ENCODE measurements around the gene MFSD12. TPM values are rescaled to one million over a fixed set of nuclear protein-coding genes. Genes with fewer than 3 reads are reported as not detected.

The MFSD12 gene
- total RNA-seq, 1 experiment from 2014 or later: 48.2 TPM

DNA sequence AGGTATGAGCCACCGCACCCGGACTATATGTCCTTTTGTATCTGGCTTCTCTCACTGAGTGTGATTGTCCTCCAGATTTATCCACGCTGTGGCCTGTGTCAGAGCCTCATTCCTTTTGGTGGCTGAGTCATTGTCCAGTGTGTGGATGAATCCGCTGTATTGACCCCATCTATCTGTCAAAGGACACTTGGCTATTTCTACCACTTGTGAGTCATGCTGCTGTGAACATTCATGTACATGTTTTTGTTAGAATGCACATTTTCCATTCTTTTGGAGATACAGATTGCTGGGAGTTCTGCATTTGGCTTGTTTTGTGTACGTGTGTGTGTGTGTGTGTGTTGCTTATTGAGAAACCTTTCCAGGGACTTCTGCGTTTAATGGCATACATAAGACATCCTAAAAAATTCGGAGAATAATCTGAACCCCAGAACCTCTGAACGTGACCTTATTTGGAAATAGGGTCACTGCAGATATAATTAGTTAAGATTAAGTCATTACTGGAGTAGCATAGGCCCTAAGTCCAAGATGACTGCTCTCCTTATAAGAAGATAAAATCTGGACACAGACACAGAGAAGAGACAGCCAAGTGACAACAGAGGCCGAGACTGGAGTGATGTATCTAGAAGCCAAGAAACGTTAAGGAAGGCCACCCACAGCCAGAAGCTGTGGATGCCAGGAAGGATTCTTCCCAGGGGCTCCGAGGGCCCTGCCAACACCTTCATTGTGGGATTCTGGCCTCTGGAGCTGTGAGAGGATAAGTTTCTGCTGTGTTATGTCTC lies 23.0 kb upstream of the MFSD12 start:
- BruUV-seq (replicated peaks): no TSS peak
- no peak overlapping the region for H3K27ac ChIP-seq (ENCODE audit: low read depth, low read length, poor library complexity, severe bottlenecking)
- H3K36me3 ChIP-seq (ENCODE audit: insufficient read depth, low read length, poor library complexity, severe bottlenecking): peaks cover 4% of the 10 kb centered on the region
- DNase-seq (ENCODE audit: low spot score): no peak
- CTCF ChIA-PET: no interaction called here
- no peaks in the 10 kb centered on the region for H3K27me3 ChIP-seq (replicated peaks; ENCODE audit: insufficient read depth, low read depth, low read length, poor library complexity)
- H3K4me3 ChIP-seq (ENCODE audit: low read depth, low read length, poor library complexity, severe bottlenecking): no peak overlapping the region
- H3K9me3 ChIP-seq (ENCODE audit: low read depth, low read length, poor library complexity, severe bottlenecking): no peaks in the 10 kb centered on the region
- peaks cover 15% of the 10 kb centered on the region for H3K4me1 ChIP-seq (ENCODE audit: insufficient read depth, low read length, poor library complexity, severe bottlenecking)
- intact Hi-C loops (cut with micrococcal nuclease; ENCODE audit: unreplicated experiment): no loop called here
- POLR2A ChIA-PET (ENCODE audit: low non-redundant PET): no interaction called here
- no peak for TF ChIP-seq CTCF (conservative IDR thresholded peaks at IDR 0.05; ENCODE audit: low read depth, low read length)
- TF ChIP-seq EZH2 (IDR thresholded peaks at IDR 0.05; ENCODE audit: borderline replicate concordance, low read depth, low read length, poor library complexity, severe bottlenecking): no peak

DNA sequence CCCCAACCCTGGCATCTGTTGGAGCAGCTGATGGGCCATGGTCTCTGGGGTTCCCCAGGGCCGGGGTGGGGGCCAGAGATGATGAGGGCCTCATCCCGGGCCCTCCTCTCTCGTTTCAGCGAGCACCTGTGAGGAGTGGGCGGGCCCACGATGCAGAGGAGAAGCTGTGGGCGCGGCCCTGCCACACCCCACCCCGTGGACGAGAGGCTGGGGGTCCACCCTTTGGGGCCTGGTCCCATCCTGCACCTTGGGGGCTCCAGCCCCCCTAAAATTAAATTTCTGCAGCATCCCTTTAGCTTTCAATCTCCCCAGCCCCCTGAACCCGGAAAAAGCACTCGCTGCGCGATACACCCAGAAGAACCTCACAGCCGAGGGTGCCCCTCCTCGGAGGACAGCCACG lies 21.0 kb upstream of the MFSD12 start:
- H3K4me1 ChIP-seq (ENCODE audit: insufficient read depth, low read length, poor library complexity, severe bottlenecking): peaks cover 16% of the 10 kb centered on the region
- no peaks in the 10 kb centered on the region for H3K9me3 ChIP-seq (ENCODE audit: low read depth, low read length, poor library complexity, severe bottlenecking)
- CTCF ChIA-PET: interaction anchor here (0.6 kb wide), 1 partner anchor 154 kb away, joined by 3 read pairs; no protein-coding TSS in a partner anchor
- POLR2A ChIA-PET (ENCODE audit: low non-redundant PET): no interaction called here
- H3K27ac ChIP-seq (ENCODE audit: low read depth, low read length, poor library complexity, severe bottlenecking): no peak overlapping the region
- TSS peak; percentile 54 for BruUV-seq (replicated peaks)
- peaks cover 15% of the 10 kb centered on the region for H3K36me3 ChIP-seq (ENCODE audit: insufficient read depth, low read length, poor library complexity, severe bottlenecking)
- TF ChIP-seq CTCF (conservative IDR thresholded peaks at IDR 0.05; ENCODE audit: low read depth, low read length) (no peak), EZH2 (IDR thresholded peaks at IDR 0.05; ENCODE audit: borderline replicate concordance, low read depth, low read length, poor library complexity, severe bottlenecking) (no peak)
- H3K27me3 ChIP-seq (replicated peaks; ENCODE audit: insufficient read depth, low read depth, low read length, poor library complexity): no peaks in the 10 kb centered on the region
- DNase-seq (ENCODE audit: low spot score): no peak
- no peak overlapping the region for H3K4me3 ChIP-seq (ENCODE audit: low read depth, low read length, poor library complexity, severe bottlenecking)
- intact Hi-C loops (cut with micrococcal nuclease; ENCODE audit: unreplicated experiment): no loop called here

DNA sequence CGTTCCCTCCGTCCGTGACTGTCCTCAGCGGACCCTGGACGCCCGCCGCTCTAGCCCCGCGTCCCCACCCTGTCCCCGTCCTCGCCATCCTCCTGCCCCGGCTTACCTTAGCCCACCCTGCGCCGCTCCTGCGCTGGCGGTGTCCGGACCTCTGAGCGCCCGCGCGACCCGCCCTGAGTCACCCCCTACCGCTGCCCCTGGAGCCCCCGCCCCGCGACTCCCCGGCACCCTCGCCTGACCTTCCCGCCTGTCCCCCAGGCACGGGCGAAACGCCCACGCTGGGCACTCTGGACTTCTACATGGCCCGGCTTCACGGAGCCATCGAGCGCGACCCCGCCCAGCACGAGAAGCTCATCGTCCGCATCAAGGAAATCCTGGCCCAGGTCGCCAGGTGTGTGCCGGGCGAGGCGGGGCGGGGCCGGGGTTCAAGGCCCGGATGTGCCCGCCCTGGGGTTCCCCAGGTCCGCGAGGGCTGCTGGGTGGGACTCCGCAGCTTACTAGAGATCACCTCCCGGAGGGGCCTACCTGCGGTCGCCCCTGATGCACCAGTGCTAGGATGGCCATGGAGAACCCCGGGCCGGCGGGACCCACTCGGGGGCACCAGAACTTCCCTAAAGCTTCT lies 20.4 kb upstream of the MFSD12 start:
- H3K4me1 ChIP-seq (ENCODE audit: insufficient read depth, low read length, poor library complexity, severe bottlenecking): peaks cover 16% of the 10 kb centered on the region
- POLR2A ChIA-PET (ENCODE audit: low non-redundant PET): no interaction called here
- H3K36me3 ChIP-seq (ENCODE audit: insufficient read depth, low read length, poor library complexity, severe bottlenecking): peaks cover 15% of the 10 kb centered on the region
- CTCF ChIA-PET: no interaction called here
- no peaks in the 10 kb centered on the region for H3K9me3 ChIP-seq (ENCODE audit: low read depth, low read length, poor library complexity, severe bottlenecking)
- no peak for TF ChIP-seq CTCF (conservative IDR thresholded peaks at IDR 0.05; ENCODE audit: low read depth, low read length)
- no peak for TF ChIP-seq EZH2 (IDR thresholded peaks at IDR 0.05; ENCODE audit: borderline replicate concordance, low read depth, low read length, poor library complexity, severe bottlenecking)
- H3K4me3 ChIP-seq (ENCODE audit: low read depth, low read length, poor library complexity, severe bottlenecking): no peak overlapping the region
- no peaks in the 10 kb centered on the region for H3K27me3 ChIP-seq (replicated peaks; ENCODE audit: insufficient read depth, low read depth, low read length, poor library complexity)
- intact Hi-C loops (cut with micrococcal nuclease; ENCODE audit: unreplicated experiment): no loop called here
- no TSS peak for BruUV-seq (replicated peaks)
- DNase-seq (ENCODE audit: low spot score): no peak
- no peak overlapping the region for H3K27ac ChIP-seq (ENCODE audit: low read depth, low read length, poor library complexity, severe bottlenecking)

Data from A673 (cell line).